Activated CD8-positive, alpha-beta memory T cell treated with anti-CD3 and anti-CD28 coated beads, Interleukin-2, amount 50 U/mL, for 24 hours (primary cell): Measurements from ENCODE around the gene OAF.
A peak's percentile ranks its signal among the peaks of the same experiment; 100 is the strongest.

Experiments used
- DNase-seq: peaks from one replicate; pipeline ENCODE4 v3.0.0-alpha.2; 2020; ENCODE audit errors: extremely low read depth

The OAF gene

DNA sequence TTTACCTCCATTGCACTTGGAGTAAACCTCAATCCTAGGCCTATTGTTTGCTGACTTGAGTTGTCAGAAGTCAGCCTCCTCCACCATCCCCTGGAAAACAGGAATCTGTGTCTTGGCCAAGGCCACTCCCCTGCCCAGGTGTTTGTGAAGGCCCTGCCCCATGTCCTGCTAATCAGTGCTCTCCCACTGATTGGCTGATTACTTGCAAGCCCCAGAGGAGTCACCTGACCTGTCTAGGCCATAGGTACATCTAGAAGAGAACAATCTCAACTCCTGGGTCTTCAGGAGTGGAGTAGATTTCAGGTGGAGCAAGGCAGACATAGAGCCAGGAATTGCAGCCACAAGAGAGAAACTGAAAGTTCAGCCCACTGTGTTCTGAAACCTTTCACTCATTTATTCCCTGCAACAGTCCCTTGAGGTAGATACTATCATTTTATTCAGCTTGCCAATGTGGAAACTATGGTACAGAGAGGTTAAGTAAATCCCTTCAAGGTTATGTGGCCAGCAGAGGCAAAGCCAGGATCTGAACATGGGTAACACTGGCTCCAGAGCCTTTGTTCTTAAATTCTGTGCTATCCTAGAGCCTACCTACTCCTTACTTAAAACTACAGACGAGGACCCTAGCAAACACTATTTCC, 10.4 kb downstream of the OAF start:
- DNase-seq: no peak

DNA sequence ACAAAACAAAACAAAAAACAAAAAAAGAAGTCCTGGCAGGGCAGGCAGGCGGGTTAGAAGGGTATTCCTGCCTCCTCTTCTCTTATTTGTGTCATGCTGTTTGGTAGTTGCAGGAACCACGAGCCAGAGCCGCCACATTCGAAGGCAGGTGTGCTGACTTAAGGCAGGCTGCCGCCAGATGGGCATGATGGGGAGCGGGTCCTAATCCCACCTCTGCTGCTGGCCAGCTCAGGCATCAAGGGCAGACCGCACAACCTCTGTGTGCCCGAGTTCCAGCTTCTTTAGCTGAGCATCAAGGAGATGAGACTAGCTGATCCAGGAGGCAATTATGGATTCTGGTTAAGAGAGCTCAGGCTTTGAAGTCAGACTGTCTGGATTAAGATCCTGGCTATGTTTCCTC, 12.1 kb downstream of the OAF start:
- DNase-seq: no peak

DNA sequence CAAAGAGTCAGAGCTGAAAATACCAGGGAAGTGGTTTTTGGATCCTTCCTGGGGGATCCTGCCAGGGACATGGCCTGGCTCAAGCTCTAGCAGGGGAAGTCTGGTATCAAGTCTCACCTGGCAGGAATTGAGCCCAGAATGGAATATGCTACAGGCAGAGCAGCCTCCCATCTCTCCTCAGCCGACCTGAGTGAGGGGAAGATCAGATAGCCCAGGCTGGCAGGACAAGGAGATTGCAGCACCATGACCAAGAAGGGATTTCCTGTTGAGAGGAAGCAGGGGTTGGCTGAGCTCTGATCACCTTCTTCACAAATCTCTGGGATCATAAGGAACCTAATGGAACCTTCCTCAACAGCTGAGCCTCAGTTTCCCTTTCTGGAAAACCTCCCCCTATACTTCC, 13.0 kb downstream of the OAF start:
- no peak for DNase-seq

DNA sequence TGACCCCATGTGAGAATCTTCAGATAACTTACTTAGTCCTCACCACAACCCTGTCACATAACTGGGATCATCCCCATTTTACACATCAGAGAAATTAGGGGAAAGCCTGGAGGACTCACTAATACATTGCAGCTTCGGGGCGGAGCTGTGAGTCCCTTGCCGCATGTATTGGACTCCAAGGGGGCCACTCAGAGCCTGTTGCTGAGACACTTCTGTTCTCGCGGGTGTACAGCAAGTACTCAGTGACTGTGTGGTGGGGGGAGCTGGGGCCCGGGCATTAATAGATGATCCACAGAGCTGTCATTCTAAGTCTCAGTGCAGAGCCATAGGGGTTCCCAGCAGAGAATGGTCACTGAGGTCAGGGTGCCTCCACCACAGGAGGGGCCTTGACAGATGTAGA, 13.5 kb downstream of the OAF start:
- DNase-seq: no peak

DNA sequence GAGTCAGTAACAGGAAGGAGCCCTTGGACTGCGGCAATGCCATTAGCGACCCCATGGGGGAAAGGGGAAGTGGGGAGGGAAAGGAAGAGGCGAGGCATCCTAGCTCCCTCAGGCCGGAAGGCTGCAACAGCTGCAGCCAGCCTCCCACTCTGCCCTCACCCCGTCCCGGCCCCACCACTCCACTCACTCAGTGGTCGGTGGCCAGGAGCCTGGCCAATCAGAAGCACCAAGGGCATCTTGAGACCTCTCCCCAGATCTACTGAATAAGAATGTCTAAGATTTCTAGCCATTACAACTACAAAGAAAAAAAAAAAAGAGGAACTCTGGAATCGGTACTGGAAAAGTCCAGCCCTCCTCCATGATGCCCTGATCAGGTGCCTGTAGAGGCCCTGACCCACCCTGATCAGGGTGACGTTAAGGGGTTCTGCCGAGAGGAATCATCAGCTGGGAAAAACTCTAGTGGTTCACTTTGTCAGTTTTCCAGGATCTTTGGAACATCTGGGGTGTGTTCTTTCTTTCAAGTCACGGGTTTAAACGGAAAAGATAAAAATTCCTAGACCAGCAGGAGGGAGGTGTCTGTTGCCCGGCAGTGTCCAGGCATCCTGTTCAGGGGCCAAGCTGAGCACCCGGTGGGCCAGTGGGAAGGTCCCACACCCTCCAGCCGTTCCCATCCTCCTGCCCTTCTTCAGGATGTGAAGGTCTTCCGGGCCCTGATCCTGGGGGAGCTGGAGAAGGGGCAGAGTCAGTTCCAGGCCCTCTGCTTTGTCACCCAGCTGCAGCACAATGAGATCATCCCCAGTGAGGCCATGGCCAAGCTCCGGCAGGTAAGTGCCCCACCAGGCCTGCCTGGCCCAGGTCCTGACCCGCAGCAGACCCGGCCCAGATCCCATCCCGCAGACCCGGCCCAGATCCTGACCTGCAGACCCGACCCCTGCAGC, 14.4 kb downstream of the OAF start:
- DNase-seq: no peak

- DNase-seq: no peak
These were observed 15.4 kb downstream of the OAF start for GRCh38 chr11:120226242-120226641.

DNA sequence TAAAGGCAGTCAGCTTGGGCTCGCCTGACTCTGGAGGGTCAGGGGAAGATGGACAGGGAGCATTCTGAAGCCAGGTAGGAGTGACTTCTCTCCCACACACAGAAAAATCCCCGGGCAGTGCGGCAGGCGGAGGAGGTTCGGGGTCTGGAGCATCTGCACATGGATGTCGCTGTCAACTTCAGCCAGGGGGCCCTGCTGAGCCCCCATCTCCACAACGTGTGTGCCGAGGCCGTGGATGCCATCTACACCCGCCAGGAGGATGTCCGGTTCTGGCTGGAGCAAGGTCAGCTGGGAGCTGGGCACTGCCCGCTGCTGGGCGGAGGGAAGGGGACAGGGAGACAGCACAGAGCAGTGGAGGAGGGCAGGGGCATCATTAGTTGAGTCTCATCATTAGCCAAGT, 15.9 kb downstream of the OAF start:
- no peak for DNase-seq

GRCh38 chr11:120227228-120227852, 16.5 kb downstream of the OAF start:
- DNase-seq: no peak

GRCh38 chr11:120228794-120229384, 18.1 kb downstream of the OAF start:
- DNase-seq: no peak

DNA sequence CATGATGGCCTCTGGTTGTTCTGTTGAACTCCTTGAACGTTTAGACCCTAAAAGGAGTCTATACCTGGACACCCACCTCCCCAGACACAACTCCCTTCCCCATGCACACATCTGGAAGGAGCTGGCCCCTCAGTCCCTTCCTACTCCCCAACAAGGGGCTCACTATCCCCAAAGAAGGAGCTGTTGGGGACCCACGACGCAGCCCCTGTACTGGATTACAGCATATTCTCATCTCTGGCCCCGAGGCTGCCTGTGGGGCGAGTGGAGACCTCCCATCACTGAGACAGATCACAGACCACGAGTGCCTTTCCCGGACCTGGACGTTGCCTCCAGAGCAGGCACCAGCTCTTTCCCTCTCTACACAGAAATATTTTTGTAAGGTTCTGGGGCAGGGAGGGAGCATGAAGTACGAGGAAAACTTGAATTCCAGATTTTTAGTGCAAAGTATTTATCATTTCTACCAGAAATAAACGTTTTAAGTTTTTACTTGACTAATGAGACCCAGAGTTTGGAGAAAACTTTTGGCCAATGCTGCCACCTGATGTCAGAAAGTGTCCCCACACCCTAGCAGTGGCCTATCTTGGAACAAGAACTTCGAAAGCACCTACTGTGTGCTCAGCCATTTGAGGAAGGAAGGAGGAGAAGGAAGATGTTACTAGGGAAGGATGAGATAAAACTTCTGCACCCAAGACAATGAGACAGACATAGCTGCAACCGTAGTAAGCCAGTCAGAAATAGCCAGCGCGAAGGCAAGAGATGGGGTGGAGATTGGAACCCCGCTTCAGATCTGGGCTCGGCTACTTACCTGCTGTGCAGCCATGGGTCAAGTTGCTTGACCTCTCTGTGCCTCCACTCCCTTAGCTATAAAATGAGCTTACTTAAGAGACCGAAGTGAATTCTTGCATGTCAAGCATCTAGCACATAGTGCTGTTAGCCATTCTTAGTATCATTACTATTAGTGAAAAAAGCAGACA, 18.9 kb downstream of the OAF start:
- no peak for DNase-seq

GRCh38 chr11:120230433-120231071, 19.7 kb downstream of the OAF start:
- no peak for DNase-seq

DNA sequence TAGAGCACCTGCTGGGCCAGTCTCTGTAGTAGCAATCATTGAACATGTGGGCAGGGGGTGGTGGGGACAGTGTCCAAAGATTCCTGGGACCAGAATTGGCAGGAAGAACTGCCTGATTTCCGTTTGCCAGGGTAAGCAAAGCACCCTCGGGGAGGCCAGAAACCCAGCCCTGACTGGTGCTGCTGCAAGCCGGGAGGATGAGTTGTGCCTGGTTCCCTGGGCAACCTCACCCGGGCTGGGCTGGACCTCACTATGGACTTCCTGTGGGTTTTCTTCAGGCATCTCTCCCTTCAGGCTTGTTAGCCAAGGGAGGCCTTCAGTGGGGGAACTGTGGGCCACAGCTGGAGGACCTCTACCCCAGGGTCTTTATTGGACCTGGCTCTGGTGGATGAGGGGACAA, 21.1 kb downstream of the OAF start:
- no peak for DNase-seq

DNA sequence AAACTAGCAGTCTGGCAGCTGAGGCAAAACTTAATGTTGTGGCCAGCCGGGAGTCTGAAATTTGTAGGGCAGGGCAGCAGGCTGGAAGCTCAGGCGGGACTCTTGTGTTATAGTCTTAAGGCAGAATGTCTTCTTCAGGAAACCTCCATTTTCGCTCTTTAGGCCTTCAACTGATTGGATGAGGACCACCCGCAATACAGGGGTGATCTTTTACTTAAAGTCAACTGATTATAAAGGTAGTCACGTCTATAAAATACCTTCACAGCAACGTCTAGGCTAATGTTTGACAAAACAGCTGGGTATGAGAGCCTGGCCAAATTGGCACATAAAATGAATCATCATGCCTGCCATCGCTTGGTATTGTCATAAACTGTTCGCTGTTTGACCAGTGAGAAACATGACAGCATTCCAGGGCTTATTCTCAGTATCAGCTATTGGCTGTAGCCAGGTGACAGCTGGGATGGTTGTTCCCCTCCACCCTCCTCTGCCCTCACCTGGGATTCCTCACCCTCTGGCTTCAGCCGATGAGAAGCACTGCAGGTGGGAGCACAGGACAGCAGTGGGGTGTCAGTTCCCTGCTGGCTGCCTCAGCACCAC, 22.5 kb downstream of the OAF start:
- DNase-seq: no peak

GRCh38 chr11:120235024-120235628, 24.3 kb downstream of the OAF start:
- peak; percentile 9 for DNase-seq

DNA sequence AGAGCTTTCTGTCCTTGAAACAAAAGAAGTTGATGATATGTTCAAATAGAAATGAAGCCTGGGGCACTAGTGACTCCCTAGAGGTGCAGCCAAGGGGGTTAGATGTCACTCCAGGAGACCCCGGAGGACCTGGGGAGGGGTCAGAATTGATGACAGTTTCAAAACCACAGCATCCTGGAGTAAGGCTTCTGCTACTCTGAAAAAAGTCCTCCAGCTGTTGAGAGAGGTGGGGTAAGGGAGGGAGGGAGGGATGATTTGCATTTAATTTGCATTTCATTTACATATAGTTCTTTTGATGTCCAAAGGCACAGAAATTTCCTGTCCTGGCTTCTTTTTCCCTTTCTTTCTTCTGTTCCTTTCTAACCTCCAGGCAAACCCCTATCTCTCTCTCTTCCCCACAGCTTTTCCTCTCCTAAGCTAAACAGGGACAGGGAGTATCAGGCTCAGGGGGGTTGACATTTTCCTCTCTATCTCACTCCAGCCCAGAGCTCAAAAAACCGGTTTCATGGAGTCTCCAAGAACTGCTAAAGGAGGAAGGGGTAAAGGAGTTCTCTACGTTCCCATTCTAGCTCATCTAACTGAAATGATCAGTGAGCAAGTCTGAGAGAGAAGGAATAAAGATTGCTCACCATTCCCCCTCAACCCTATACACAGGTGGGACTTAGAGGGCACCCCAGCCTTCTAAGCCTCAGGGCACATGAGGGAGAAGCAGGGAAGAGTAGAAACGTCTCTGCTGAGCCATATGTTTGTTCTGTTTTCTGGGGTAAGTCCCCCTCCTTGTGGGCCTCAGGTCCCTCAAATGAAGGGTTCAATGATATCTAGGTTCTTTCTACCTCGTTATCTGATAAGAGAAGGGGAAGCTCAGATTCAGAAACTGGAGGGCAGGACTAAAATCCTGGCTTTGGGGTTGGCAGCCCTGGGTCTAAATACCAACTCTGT, 25.6 kb downstream of the OAF start:
- no peak for DNase-seq

DNA sequence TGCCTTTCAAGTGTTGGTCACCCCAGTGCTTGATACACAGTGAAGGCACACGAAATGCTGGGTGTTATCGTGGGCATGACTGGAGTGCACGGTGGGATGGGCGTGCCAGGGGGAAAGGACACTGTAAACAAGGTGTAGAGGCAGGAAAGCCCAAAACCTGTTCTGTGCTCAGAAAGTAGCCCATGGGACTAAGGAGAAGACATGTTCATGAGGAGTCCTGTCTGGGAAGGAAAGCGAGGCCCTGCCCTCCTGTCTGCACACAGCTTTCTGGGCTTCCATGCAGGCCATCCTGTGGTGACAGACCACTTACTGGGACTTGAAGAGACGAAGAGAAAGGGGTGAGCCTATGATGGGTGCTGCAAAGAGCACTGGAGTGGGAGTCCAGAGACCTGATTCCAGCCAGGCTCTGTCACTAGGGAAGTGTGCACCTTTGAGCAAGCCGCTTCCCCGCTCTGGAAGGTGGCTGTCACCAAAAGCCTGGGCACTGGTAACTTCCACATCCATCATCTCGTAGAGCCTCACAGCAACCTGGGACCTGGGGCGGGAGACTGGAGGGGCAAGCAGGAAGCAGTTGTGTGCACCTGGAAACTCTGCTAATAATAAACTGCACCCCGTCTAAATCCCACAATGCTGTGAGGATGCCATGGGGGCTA, 28.3 kb downstream of the OAF start:
- no peak for DNase-seq

- DNase-seq: no peak
These were observed 29.1 kb downstream of the OAF start, which contains the start of gene POU2F3 for GRCh38 chr11:120239713-120240640. Gene POU2F3, plus strand, starts transcription at chr11:120240140. Its CDS starts 204 bp downstream, at chr11:120240344.
